Heart left ventricle (tissue), 16 donors: ENCODE results near the gene DENND4C. TPM values are rescaled to one million over a fixed set of nuclear protein-coding genes. Genes with fewer than 3 reads are reported as not detected.
"Not testable (repeated sequence)": the region's sequence is repeated elsewhere in the genome, so short reads cannot be mapped to it uniquely, and the experiment has no call there.

Source experiments
- ATAC-seq, 4 donors: fragments of 200-7000 bp; cut with Tn5 transposase; one replicate each; pipeline ENCODE4 v1.9.1; 2020 to 2022; ENCODE audit warnings: moderate library complexity in 4 of 4, mild to moderate bottlenecking in 3 of 4, moderate number of reproducible peaks in 1 of 4
- DNase-seq, 5 donors: peaks; one replicate each; pipeline ENCODE4 v3.0.0-alpha.2; 2020
- H3K27ac ChIP-seq, 12 donors: fragments of 200-600 bp; sonication (generic) in 4 of 12; one replicate each; pipeline versions ENCODE4 v1.5.0 to v1.8.0; 2016 to 2022; ENCODE audit warnings: mild to moderate bottlenecking in 2 of 12
- H3K27me3 ChIP-seq, 9 donors: fragments of 200-600 bp; sonication (generic) in 2 of 9; one replicate each; pipeline versions ENCODE4 v1.5.1 to v1.8.0; 2016 to 2022; ENCODE audit warnings: mild to moderate bottlenecking in 3 of 9
- H3K36me3 ChIP-seq, 9 donors: fragments of 200-600 bp; sonication (generic) in 2 of 9; one replicate each; pipeline versions ENCODE4 v1.5.0 to v1.8.0; 2018 to 2022; ENCODE audit warnings: mild to moderate bottlenecking in 2 of 9
- H3K4me1 ChIP-seq, 12 donors: fragments of 200-600 bp; sonication (generic) in 4 of 12; one replicate each; pipeline versions ENCODE4 v1.5.0 to v1.8.0; 2016 to 2022; ENCODE audit warnings: mild to moderate bottlenecking in 3 of 12
- H3K4me3 ChIP-seq, 12 donors: fragments of 200-600 bp; sonication (generic) in 4 of 12; one replicate each; pipeline versions ENCODE4 v1.5.0 to v1.8.0; 2017 to 2022; ENCODE audit warnings: mild to moderate bottlenecking in 9 of 12, moderate library complexity in 4 of 12
- H3K9me3 ChIP-seq, 12 donors: fragments of 200-600 bp; sonication (generic) in 4 of 12; one replicate each; pipeline versions ENCODE4 v1.5.0 to v1.8.0; 2016 to 2022; ENCODE audit warnings: mild to moderate bottlenecking in 1 of 12
- CTCF ChIP-seq, 12 donors: fragments of 200-600 bp; sonication (generic) in 4 of 12; IDR thresholded peaks; one replicate each; pipeline versions ENCODE4 v1.5.0 to v1.8.0; 2018 to 2022; ENCODE audit warnings: antibody characterized with exemption in 12 of 12, mild to moderate bottlenecking in 5 of 12
- POLR2A ChIP-seq, 2 donors: fragments of 450-650 bp; IDR thresholded peaks; one replicate each; pipeline ENCODE4 v1.6.1; 2017; ENCODE audit warnings: antibody characterized with exemption in 2 of 2, mild to moderate bottlenecking in 2 of 2, moderate library complexity in 2 of 2
- WGBS, 4 donors: extraction: QIAGEN DNeasy Blood & Tissue Kit in 2 of 4; methylation state at CpG; one replicate each; pipeline versions ENCODE4 v1.1.5 to v1.1.7; 2013 to 2018; 5-methylcytosine and 5-hydroxymethylcytosine counted together
- intact Hi-C, 10 donors: fragments of 100-400 bp; cut with DNase I; formaldehyde crosslinking; loops; one replicate each; pipeline versions ENCODE4 v1.11.1 to v1.14.2; 2022
- polyA plus RNA-seq, 2 donors: library from polyadenylated mRNA; stranded (reverse); fragments of 200-250 nt; gene quantifications; one replicate each; pipeline ENCODE4 v1.2.3, GENCODE V29; 2013
- total RNA-seq, 9 donors: library from RNA; depleted of rRNA in 2 of 9; stranded (reverse); fragments of >200 nt in 2 of 9; fragmentation: NEBNext Ultra II Directional in 3 of 9; extraction: Animal tissue kit (Norgen Biotek cat#: 25700) in 3 of 9; gene quantifications; one replicate each; pipeline versions ENCODE4 v1.1.0 to v1.2.4, GENCODE V29; 2016 to 2023
- donor health status: ischemic (EF 13 %, LVEDD 7.1; RV severe dilation, severe dysfunction).
- donor health status: healthy with polysubstance abuse.
- donor health status: DM: no; HTN: yes; CAD: no.
- donor health status: DM: no; HTN: no; CAD: no.
- donor health status: ischemic (EF 25% LVEDD 6.9; RV normal size, moderate dysfunction).
- donor health status: ischemic (EF 25% LVEDD 5.7; RV mildly dilated, moderate dysfunction).
- donor health status: healthy.
- donor health status: DM: yes; HTN: yes; CAD: no.
- donor health status: ischemic (EF 35%, LVEDD 5.7; RV mildly dilated, moderate dysfunction).
- donor health status: nonischemic (EF 11% LVEDD 7.7; RV severe dilation, severe dysfunction).
- donor health status: DM: yes; HTN: yes; CAD: no.
- donor health status: PGD.
- donor health status: ischemic (EF 29% LVEDD 5.4; RV normal size, mild dysfunction).
- donor health status: nonischemic (EF 23%, LVEDD 6.1; RV moderate dilation, normal function).

Gene DENND4C
- total and polyA plus RNA-seq, 11 donors: 5.4 to 36.9 (median 22.8) TPM

DNA sequence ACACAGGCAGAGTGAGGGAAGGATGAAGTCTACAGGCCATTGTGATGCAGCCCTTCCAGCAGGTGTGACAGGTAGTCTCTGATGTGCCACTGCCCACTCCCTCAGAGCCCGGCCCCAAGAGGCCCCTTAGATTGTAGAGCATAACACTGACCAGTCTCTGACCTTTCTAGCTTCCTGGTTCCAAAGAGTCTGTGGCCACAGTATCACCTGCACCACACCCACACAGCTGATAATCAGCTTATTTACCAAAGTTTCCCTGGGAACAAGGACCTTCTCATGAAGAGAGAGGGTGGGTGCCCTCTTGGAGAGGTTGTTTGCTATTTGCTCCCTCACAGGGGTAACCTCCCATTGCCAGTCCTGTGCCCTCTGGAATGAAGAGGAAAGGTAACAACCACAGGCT lies 167.4 kb downstream of the DENND4C start:
- H3K36me3 ChIP-seq: no peaks in the 10 kb centered on the region
- ATAC-seq: no peak
- H3K27ac ChIP-seq: no peak overlapping the region
- H3K27me3 ChIP-seq: no peaks in the 10 kb centered on the region
- TF ChIP-seq CTCF (IDR thresholded peaks at IDR 0.05): no peak
- no peak for TF ChIP-seq POLR2A (IDR thresholded peaks at IDR 0.05)
- no peak overlapping the region for H3K4me3 ChIP-seq
- 54 to 69% (median 63%) methylated on average over 1 of the region's 1 CpG for WGBS, 4 donors
- no peak for DNase-seq
- H3K4me1 ChIP-seq: no peaks in the 10 kb centered on the region
- H3K9me3 ChIP-seq: peaks cover 0 to 8% (median 0%) of the 10 kb centered on the region in 12 donors
- intact Hi-C loops: loop anchor here in 1 of 10 donors (5.0 kb wide), 1 partner anchor 49 kb away; no protein-coding TSS in a partner anchor

- H3K4me1 ChIP-seq, H3K4me3 ChIP-seq, ATAC-seq, intact Hi-C loops, DNase-seq, H3K27ac ChIP-seq, H3K36me3 ChIP-seq, H3K27me3 ChIP-seq: not testable (repeated sequence)
- peaks cover 0 to 19% (median 0%) of the 10 kb centered on the region in 12 donors for H3K9me3 ChIP-seq
- WGBS, 4 donors: 78 to 86% (median 84%) methylated on average over 4 of the region's 4 CpGs
Observed at GRCh38 chr9:19403231-19403630, 172.7 kb downstream of the DENND4C start.

GRCh38 chr9:19404283-19405075 lies 174.0 kb downstream of the DENND4C start:
- no peak overlapping the region for H3K4me3 ChIP-seq
- TF ChIP-seq POLR2A (IDR thresholded peaks at IDR 0.05) (no peak), CTCF (IDR thresholded peaks at IDR 0.05) (no peak)
- no peaks in the 10 kb centered on the region for H3K27me3 ChIP-seq
- ATAC-seq (no peak), DNase-seq (no peak)
- H3K27ac ChIP-seq: peak overlapping the region in 1 of 12 donors; percentile 11
- H3K9me3 ChIP-seq: peaks cover 0 to 19% (median 0%) of the 10 kb centered on the region in 12 donors
- H3K36me3 ChIP-seq: no peaks in the 10 kb centered on the region
- 66 to 74% (median 69%) methylated on average over 4 of the region's 4 CpGs for WGBS, 4 donors
- H3K4me1 ChIP-seq: peaks cover 0 to 12% (median 6%) of the 10 kb centered on the region in 12 donors
- intact Hi-C loops: no loop called here

DNA sequence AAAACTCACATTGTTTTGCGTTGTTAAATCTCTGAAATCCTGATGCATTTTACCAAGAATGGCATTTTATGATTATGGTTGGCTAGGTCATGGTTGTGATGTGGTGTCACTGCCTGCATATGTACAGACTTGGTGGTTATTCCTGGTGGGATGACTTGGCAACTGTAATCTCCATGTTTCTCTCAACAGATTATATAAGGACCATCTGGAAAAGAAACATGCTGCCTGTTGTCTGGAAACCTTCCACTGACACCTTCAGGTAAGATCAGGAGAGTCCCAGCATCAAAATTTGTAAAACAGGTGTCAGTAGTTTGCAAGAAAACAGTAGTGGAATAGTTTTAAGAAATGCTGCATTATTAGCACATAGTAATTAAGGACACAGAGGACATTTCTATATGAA lies 175.3 kb downstream of the DENND4C start:
- no peak overlapping the region for H3K27ac ChIP-seq
- peaks cover 0 to 19% (median 0%) of the 10 kb centered on the region in 12 donors for H3K9me3 ChIP-seq
- no peaks in the 10 kb centered on the region for H3K27me3 ChIP-seq
- WGBS, 4 donors: 85 to 94% (median 89%) methylated on average over 1 of the region's 1 CpG
- intact Hi-C loops: no loop called here
- peaks cover 0 to 23% (median 17%) of the 10 kb centered on the region in 12 donors for H3K4me1 ChIP-seq
- no peak for ATAC-seq
- DNase-seq: no peak
- no peak for TF ChIP-seq CTCF (IDR thresholded peaks at IDR 0.05)
- TF ChIP-seq POLR2A (IDR thresholded peaks at IDR 0.05): no peak
- no peaks in the 10 kb centered on the region for H3K36me3 ChIP-seq
- no peak overlapping the region for H3K4me3 ChIP-seq
